KOPT-K1 (cell line): ENCODE results near the gene SLC13A4.
"Not testable (repeated sequence)": the region's sequence is repeated elsewhere in the genome, so short reads cannot be mapped to it uniquely, and the experiment has no call there.

ENCODE experiments used
- H3K27ac ChIP-seq: fragments of 200-600 bp; sonication (generic); 2 replicates; pipeline ENCODE4 v1.5.1; 2016; ENCODE audit warnings: antibody characterized with exemption, mild to moderate bottlenecking, low read depth, low read length; ENCODE audit not compliant: poor library complexity, severe bottlenecking
- H3K36me3 ChIP-seq: fragments of 200-600 bp; sonication (generic); 2 replicates; pipeline ENCODE4 v1.5.1; 2017; ENCODE audit warnings: antibody characterized with exemption, mild to moderate bottlenecking, low read length, moderate library complexity; ENCODE audit not compliant: insufficient read depth
- H3K9me3 ChIP-seq: fragments of 200-600 bp; sonication (generic); 2 replicates; pipeline ENCODE4 v1.5.1; 2017; ENCODE audit warnings: antibody characterized with exemption, low read length, mild to moderate bottlenecking; ENCODE audit not compliant: insufficient read depth, poor library complexity, severe bottlenecking

Gene SLC13A4

DNA sequence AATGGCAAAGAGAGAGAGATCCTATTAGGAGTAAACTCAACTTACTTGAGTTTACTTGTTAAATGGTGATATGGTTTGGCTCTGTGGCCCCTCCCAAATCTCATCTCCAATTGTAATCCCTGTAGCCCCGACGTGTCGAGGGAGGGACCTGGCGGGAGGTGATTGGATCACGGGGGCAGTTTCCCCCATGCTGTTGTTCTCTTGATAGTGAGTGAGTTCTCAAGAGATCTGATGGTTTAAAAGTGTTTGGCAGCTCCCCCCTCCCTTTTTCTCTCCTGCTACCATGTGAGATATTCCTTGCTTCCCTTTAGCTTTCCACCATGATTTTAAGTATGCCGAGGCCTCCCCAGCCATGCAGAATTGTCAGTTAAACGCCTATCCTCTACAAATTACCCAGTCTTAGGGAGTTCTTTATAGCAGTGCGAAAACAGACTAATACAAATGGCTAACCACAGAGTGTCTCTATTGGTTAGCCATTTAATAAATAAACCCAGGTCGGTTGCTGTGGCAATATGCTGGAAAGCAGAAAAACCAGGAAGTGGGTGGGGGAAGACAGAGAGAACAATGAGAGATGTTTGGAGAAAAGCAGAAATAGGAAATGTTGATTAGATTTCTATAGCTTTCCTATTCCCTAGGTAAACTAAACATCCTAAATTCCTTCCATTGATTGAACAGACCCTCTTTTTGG, 68.7 kb downstream of the SLC13A4 start:
- no peaks in the 10 kb centered on the region for H3K9me3 ChIP-seq
- H3K27ac ChIP-seq, result no peak overlapping the region
- 0 out of 2 replicates have a peak, but pooled peaks cover under 1% of the 10 kb centered on the region for H3K36me3 ChIP-seq

DNA sequence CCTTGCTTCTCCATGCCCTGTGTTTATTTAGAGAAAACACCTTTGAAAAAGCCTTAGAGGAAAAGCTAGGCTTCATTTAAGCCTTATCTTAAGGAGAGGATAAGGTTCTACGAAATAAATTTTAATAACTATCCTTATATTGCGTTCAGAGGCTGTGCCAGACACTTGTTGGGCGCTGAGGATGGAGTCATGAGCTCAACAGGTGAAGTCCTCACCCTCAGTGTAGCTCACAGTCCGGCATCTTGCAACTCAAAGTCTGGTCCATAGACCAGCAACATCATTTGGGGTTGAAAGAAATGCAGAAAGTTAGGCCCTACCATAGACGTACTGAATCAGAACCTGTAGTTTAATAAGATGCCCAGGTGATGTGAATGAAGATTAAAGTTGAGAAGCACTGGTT, 69.4 kb downstream of the SLC13A4 start:
- Histone ChIP-seq H3K27ac (no peak overlapping the region), H3K9me3 (no peaks in the 10 kb centered on the region), H3K36me3 (no peaks in the 10 kb centered on the region)

DNA sequence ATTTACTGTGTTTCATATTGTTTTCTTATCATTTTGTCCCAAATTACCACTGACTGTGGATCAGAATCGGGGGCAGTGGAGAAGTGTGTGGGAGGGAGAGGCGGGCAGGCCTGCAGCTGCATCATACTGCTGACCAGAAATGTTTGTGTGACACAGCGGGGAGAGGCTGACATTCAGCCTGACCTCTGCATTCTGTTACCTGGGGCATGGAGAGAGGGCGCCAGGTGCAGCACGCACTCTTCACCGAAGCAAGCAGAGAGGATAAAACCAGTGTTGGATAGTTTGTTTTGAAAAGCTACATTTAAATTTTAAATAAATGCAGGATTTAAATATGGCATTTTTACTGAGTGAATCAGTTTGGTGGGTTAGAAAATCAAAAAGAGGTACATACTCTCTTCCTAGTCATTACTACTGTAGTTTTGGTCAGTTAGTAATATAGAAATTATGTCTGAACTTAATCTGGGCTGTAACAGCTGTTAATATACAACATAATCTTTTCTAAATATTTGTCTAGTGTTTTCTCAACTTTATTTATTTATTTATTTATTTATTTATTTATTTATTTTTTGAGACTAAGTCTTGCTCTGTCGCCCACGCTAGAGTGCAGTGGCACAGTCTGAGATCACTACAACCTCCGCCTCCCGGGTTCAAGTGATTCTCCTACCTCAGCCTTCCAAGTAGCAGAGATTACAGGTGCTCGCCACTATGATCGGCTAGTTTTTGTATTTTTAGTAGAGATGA, 74.5 kb downstream of the SLC13A4 start:
- peaks cover 29% of the 10 kb centered on the region for H3K36me3 ChIP-seq
- H3K27ac ChIP-seq, result no peak overlapping the region
- no peaks in the 10 kb centered on the region for H3K9me3 ChIP-seq

DNA sequence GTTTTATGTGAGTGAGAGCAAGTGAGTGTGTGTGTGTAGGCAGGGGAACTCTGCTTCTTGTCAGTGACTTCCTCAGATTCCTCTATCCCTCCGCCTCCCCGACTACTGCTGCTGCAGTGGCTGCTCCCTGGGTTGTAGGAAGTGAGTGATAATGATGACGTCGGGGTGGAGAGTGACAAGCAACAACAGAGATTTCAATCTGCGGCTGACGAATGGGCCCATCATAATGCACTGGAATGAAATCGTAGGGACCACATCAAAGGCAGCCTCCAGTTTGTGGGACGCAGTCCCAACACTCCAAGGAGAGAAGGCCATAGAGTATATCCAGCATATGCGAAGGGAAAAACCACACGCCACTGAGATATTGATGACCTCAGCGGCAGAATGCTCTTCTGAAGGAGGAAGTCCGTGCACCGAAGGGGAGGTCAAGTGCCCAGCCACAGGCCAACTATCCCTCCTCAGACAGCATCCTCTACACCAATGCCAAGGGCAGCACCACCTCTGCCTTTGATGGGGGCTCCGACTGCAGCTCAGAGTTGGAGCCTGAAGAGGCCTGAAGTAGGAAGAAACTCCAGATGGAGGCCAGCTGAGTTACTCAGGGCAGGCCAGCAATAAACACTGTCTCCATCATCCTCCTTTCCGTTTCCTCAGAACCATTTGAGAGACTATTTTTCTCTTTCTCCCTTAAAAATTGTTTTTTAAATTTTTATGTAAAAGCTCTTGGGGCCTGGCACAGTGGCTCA, 77.0 kb downstream of the SLC13A4 start:
- H3K27ac ChIP-seq, result no peak overlapping the region
- H3K36me3 ChIP-seq, result peaks cover 54% of the 10 kb centered on the region
- H3K9me3 ChIP-seq, result no peaks in the 10 kb centered on the region

DNA sequence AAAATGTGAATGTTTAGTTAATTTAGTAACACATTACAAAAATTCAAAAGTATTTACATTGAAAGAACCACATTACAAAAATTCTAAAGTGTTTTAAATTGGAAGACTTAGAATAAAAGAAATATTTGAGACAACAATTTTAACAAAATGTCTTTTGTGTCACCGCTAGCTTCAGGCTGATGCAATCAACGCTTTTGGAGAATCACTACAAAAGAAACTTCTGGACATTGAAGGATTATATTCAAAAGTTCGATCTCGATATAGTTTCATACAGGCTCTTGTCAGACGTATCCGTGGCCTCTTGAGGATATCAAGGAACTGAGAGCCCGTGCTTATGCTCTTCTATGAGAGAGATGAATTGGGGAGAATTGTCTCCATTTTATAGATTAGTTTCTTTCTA, 79.8 kb downstream of the SLC13A4 start:
- Histone ChIP-seq H3K27ac (no peak overlapping the region), H3K9me3 (no peaks in the 10 kb centered on the region), H3K36me3 (peaks cover 82% of the 10 kb centered on the region)

DNA sequence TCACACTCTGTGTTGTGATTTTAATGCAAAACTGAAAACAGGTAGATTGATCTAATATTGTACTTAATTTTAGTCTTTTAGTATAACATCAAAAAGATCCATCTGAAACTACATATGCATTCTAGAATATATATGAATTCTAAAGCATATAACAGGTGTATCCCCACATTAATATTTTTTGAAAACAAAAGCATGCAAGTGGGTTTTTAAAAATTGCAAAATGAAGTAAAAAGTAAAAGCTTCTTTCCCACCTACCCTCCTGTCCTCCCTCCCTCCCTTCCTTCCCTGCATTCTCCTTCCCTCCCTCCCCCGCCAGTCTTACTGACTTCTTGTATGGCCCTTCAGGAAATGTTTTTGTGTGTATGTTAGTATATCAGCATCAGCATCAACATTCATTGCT, 80.2 kb downstream of the SLC13A4 start:
- H3K27ac ChIP-seq, result no peak overlapping the region
- H3K36me3 ChIP-seq, result peaks cover 87% of the 10 kb centered on the region
- H3K9me3 ChIP-seq, result no peaks in the 10 kb centered on the region

DNA sequence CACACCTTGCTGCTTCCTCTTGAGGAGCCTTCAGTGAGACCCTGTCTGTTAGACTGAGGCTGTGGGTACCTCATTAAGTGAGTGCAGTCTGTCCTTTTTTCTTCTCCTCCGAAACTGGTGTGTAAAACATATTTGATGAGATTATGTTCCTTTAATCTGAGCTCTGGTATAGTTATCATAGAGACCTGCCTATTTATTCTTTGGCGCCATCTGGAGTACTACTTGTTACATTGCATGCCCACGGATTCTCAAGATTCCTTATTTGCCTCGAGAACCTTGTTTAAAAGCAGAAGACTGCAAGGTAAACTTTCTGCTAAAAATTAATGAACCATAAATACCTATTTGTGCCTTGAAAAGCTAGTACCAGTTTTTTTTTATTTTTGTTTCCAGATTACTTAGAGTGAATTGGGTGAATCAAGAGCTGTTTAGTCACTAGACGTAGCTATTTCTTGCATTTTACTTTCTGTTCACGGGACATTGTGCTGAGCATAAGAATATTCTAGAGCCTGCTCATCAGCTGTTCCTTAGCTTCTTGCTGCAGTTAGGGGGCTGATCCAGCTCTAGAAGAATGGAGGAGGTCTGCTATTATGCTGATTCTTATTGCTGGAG, 82.6 kb downstream of the SLC13A4 start:
- Histone ChIP-seq H3K9me3 (no peaks in the 10 kb centered on the region), H3K36me3 (peaks cover 100% of the 10 kb centered on the region), H3K27ac (no peak overlapping the region)

DNA sequence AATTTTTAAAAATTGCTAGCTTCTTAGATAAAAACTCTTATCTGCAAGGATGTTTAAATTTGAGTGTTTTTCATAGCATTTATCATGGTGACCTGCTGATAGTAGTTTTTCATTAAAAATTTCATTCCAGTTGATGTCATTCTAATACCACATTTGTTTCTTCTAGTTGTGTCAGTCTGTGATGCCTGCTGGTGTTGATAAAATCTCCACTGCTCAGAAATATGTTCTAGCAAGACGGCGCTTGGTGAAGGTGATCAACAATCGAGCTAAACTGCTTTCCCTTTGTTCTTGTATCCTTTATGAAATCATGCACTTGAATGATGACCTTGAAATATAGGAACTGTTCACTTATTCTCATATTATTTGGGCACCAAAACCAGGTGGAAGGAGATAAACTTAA, 83.3 kb downstream of the SLC13A4 start:
- Histone ChIP-seq H3K36me3 (peaks cover 100% of the 10 kb centered on the region), H3K27ac (no peak overlapping the region), H3K9me3 (no peaks in the 10 kb centered on the region)

DNA sequence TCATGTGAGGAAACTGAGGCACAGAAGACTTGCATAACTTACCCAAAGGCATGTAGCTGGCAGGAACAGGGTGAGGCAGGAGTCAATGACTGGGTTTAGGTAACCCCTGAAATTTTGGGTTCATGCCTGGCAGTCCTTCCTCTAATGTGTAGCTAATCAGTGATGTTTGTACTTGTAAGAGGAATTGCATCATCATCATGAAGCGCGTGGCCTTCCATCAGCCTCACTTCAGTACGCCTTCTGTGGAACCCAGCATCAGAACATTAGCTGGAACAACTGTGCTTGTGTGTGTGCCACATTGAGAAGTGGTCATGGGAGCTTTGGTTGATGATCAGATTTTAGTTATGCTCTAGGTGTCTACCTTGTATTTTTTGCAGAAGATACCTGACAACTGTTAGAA, 83.8 kb downstream of the SLC13A4 start:
- peaks cover 100% of the 10 kb centered on the region for H3K36me3 ChIP-seq

DNA sequence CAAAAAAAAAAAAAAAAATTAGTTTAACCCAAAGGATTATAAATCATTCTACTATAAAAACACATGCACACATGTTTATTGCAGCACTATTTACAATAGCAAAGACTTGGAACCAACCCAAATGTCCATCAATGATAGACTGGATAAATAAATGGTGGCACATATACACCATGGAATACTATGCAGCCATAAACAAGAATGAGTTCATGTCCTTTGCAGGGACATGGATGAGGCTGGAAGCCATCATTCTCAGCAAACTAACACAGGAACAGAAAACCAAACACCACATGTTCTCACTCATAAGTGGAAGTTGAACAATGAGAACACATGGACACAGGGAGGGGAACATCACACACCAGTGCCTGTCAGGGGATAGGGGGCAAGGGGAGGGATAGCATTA, 88.3 kb downstream of the SLC13A4 start:
- H3K27ac ChIP-seq, H3K9me3 ChIP-seq: not testable (repeated sequence)
- peaks cover 98% of the 10 kb centered on the region for H3K36me3 ChIP-seq

More for the DNA sequence above, 83.8 kb downstream of the SLC13A4 start:
- Histone ChIP-seq H3K27ac (no peak overlapping the region), H3K9me3 (no peaks in the 10 kb centered on the region)

DNA sequence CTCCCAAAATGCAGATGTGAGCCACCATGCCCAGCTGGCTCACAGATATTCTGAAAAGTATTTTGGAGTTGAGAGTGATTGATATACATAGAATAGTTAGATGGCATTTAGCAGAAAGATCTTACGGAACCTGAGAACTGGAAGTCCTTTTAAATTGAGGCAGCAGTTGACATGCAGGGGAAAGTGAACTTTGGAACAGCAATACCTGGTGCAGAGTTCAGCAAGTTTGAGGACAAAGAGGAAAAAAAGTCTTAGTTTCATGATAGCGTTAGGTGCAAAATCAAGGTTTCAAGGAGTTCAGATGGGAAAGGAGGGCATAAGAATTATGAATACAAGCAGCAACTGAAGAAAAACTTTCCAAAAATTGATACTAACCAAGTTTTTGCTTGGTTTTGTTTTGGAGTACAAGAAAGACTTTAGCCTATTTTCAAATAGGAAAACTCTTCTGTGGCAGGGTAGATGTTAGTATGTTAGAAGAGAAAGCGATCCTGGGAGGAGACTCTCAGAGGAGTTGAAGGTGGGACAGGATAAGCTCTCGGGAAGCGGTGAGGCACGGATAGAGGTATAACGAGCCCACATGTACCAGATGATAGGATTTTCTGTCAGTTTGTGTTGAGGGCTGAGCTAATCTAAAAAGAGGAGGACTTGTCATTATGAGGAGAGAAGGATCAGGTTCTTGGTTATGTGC, 93.7 kb downstream of the SLC13A4 start:
- no peak overlapping the region for H3K27ac ChIP-seq
- peaks cover 98% of the 10 kb centered on the region for H3K36me3 ChIP-seq
- no peaks in the 10 kb centered on the region for H3K9me3 ChIP-seq
